Karpas-422 (cell line): ENCODE data around the gene BOC. TPM values are rescaled to one million over a fixed set of nuclear protein-coding genes. Genes with fewer than 3 reads are reported as not detected.

ENCODE experiments used
- DNase-seq: peaks from one replicate; pipeline ENCODE4 v3.0.0-alpha.2; 2015
- H2AFZ ChIP-seq: fragments of 200-600 bp; sonication (generic); 2 replicates; pipeline ENCODE4 v1.6.1; 2014; ENCODE audit warnings: antibody characterized with exemption, low read length, mixed read lengths
- H3K27ac ChIP-seq: fragments of 200-600 bp; sonication (generic); 2 replicates; pipeline ENCODE4 v1.5.1; 2014; ENCODE audit warnings: mild to moderate bottlenecking, low read length, moderate library complexity
- H3K27me3 ChIP-seq: fragments of 200-600 bp; sonication (generic); 2 replicates; pipeline ENCODE4 v1.6.1; 2014; ENCODE audit warnings: low read length, mixed read lengths
- H3K36me3 ChIP-seq: fragments of 200-600 bp; sonication (generic); 2 replicates; pipeline ENCODE4 v1.6.1; 2014; ENCODE audit warnings: low read length, mixed read lengths; ENCODE audit not compliant: insufficient read depth
- H3K4me1 ChIP-seq: fragments of 200-600 bp; sonication (generic); 2 replicates; pipeline ENCODE4 v1.6.1; 2014; ENCODE audit warnings: mild to moderate bottlenecking, low read length, mixed read lengths
- H3K4me2 ChIP-seq: fragments of 200-600 bp; sonication (generic); 2 replicates; pipeline ENCODE4 v1.6.1; 2014; ENCODE audit warnings: low read length, low read depth, mild to moderate bottlenecking; ENCODE audit not compliant: poor library complexity, severe bottlenecking
- H3K4me3 ChIP-seq: fragments of 200-600 bp; sonication (generic); 2 replicates; pipeline ENCODE4 v1.5.1; 2014; ENCODE audit warnings: mild to moderate bottlenecking, antibody characterized with exemption, low read length, mixed read lengths
- H3K79me2 ChIP-seq: fragments of 200-600 bp; sonication (generic); 2 replicates; pipeline ENCODE4 v1.6.1; 2014; ENCODE audit warnings: mild to moderate bottlenecking, low read length, mixed read lengths
- H3K9ac ChIP-seq: fragments of 200-600 bp; sonication (generic); 2 replicates; pipeline ENCODE4 v1.6.0; 2014; ENCODE audit warnings: low read length
- H3K9me2 ChIP-seq: fragments of 200-600 bp; sonication (generic), shearing (Covaris generic); replicated peaks from 2 replicates; pipeline ENCODE4 v1.6.0; 2014; ENCODE audit warnings: mild to moderate bottlenecking, low read length, moderate library complexity; ENCODE audit not compliant: insufficient read depth
- H3K9me3 ChIP-seq: fragments of 300-700, 200-600 bp; sonication (generic); 2 replicates; pipeline ENCODE4 v1.6.1; 2014; ENCODE audit warnings: low read length, mixed read lengths
- H4K20me1 ChIP-seq: fragments of 200-600 bp; sonication (generic); 2 replicates; pipeline ENCODE4 v1.6.1; 2014; ENCODE audit warnings: mild to moderate bottlenecking, antibody characterized with exemption, low read length, low read depth; ENCODE audit not compliant: insufficient read depth
- total RNA-seq: library from RNA; depleted of rRNA; stranded (reverse); fragments of >200 nt; shearing (Covaris generic); gene quantifications from 2 replicates; pipeline ENCODE4 v1.2.3, GENCODE V29; 2014; ENCODE audit warnings: low replicate concordance; rRNA removed

Gene BOC
- 0.04 and 0.47 TPM in 2 replicates for total RNA-seq

- H3K9ac ChIP-seq, result no peak within 1 kb of the TSS
Observed at GRCh38 chr3:113211330-113212149, at the start of gene BOC. BOC (plus strand) TSS chr3:113211557; CDS start chr3:113249803, 38,246 bp downstream.

GRCh38 chr3:113161661-113162060 lies 49.7 kb upstream of the BOC start:
- no peaks in the 10 kb centered on the region for H3K9me3 ChIP-seq
- no peaks in the 10 kb centered on the region for H3K79me2 ChIP-seq
- no peaks in the 10 kb centered on the region for H3K9me2 ChIP-seq
- H2AFZ ChIP-seq, result no peak overlapping the region
- DNase-seq, result no peak
- no peaks in the 10 kb centered on the region for H3K27me3 ChIP-seq
- no peak overlapping the region for H3K4me3 ChIP-seq
- no peak overlapping the region for H3K9ac ChIP-seq
- no peak overlapping the region for H3K27ac ChIP-seq
- H3K4me2 ChIP-seq, result no peak overlapping the region
- no peaks in the 10 kb centered on the region for H4K20me1 ChIP-seq
- no peaks in the 10 kb centered on the region for H3K4me1 ChIP-seq
- no peaks in the 10 kb centered on the region for H3K36me3 ChIP-seq

More at GRCh38 chr3:113211330-113212149, at the start of gene BOC:
- Histone ChIP-seq H3K27me3 (no peaks in the 10 kb centered on the region), H3K79me2 (no peaks in the 10 kb centered on the region), H3K9me2 (no peaks in the 10 kb centered on the region), H3K4me2 (no peak within 1 kb of the TSS), H3K4me3 (no peak within 1 kb of the TSS), H3K27ac (no peak within 1 kb of the TSS), H2AFZ (no peak within 1 kb of the TSS), H3K36me3 (no peaks in the 10 kb centered on the region), H4K20me1 (no peaks in the 10 kb centered on the region), H3K9me3 (no peaks in the 10 kb centered on the region), H3K4me1 (no peaks in the 10 kb centered on the region)
- DNase-seq, result no peak

- Histone ChIP-seq H3K9me2 (no peaks in the 10 kb centered on the region), H3K79me2 (no peaks in the 10 kb centered on the region), H3K27ac (no peak overlapping the region), H3K4me1 (no peaks in the 10 kb centered on the region), H2AFZ (no peak overlapping the region), H3K9ac (no peak overlapping the region), H3K36me3 (no peaks in the 10 kb centered on the region), H3K4me2 (no peak overlapping the region), H3K9me3 (no peaks in the 10 kb centered on the region), H3K27me3 (no peaks in the 10 kb centered on the region), H3K4me3 (no peak overlapping the region), H4K20me1 (no peaks in the 10 kb centered on the region)
- DNase-seq, result no peak
Observed at GRCh38 chr3:113163152-113163551, 48.2 kb upstream of the BOC start.

- no peaks in the 10 kb centered on the region for H3K4me1 ChIP-seq
- H3K79me2 ChIP-seq, result no peaks in the 10 kb centered on the region
- H3K27ac ChIP-seq, result no peak overlapping the region
- H3K4me2 ChIP-seq, result no peak overlapping the region
- H3K36me3 ChIP-seq, result no peaks in the 10 kb centered on the region
- no peaks in the 10 kb centered on the region for H3K27me3 ChIP-seq
- H4K20me1 ChIP-seq, result no peaks in the 10 kb centered on the region
- H3K9me2 ChIP-seq, result no peaks in the 10 kb centered on the region
- H3K9me3 ChIP-seq, result no peaks in the 10 kb centered on the region
- DNase-seq, result no peak
- no peak overlapping the region for H3K4me3 ChIP-seq
- H2AFZ ChIP-seq, result no peak overlapping the region
- no peak overlapping the region for H3K9ac ChIP-seq
Observed at GRCh38 chr3:113165841-113166240, 45.5 kb upstream of the BOC start.

GRCh38 chr3:113166357-113166718 lies 45.0 kb upstream of the BOC start:
- no peak overlapping the region for H3K9ac ChIP-seq
- H3K9me2 ChIP-seq, result no peaks in the 10 kb centered on the region
- H3K27me3 ChIP-seq, result no peaks in the 10 kb centered on the region
- no peaks in the 10 kb centered on the region for H3K36me3 ChIP-seq
- H3K4me3 ChIP-seq, result no peak overlapping the region
- no peaks in the 10 kb centered on the region for H3K9me3 ChIP-seq
- H3K27ac ChIP-seq, result no peak overlapping the region
- no peaks in the 10 kb centered on the region for H3K79me2 ChIP-seq
- no peaks in the 10 kb centered on the region for H3K4me1 ChIP-seq
- no peak overlapping the region for H3K4me2 ChIP-seq
- no peak for DNase-seq
- H2AFZ ChIP-seq, result no peak overlapping the region
- no peaks in the 10 kb centered on the region for H4K20me1 ChIP-seq

- no peaks in the 10 kb centered on the region for H3K79me2 ChIP-seq
- no peaks in the 10 kb centered on the region for H3K9me3 ChIP-seq
- H3K9me2 ChIP-seq, result no peaks in the 10 kb centered on the region
- no peaks in the 10 kb centered on the region for H3K4me1 ChIP-seq
- no peaks in the 10 kb centered on the region for H3K36me3 ChIP-seq
- H3K27me3 ChIP-seq, result no peaks in the 10 kb centered on the region
- H3K27ac ChIP-seq, result no peak overlapping the region
- no peak overlapping the region for H3K4me2 ChIP-seq
- no peak for DNase-seq
- H4K20me1 ChIP-seq, result no peaks in the 10 kb centered on the region
- no peak overlapping the region for H3K4me3 ChIP-seq
- no peak overlapping the region for H2AFZ ChIP-seq
- no peak overlapping the region for H3K9ac ChIP-seq
Observed at GRCh38 chr3:113166719-113167492, 44.5 kb upstream of the BOC start.

GRCh38 chr3:113167825-113168801 lies 43.2 kb upstream of the BOC start:
- Histone ChIP-seq H3K27me3 (no peaks in the 10 kb centered on the region), H3K9me2 (no peaks in the 10 kb centered on the region), H3K4me1 (no peaks in the 10 kb centered on the region), H3K4me3 (no peak overlapping the region), H3K79me2 (no peaks in the 10 kb centered on the region), H3K9me3 (no peaks in the 10 kb centered on the region), H3K9ac (no peak overlapping the region), H4K20me1 (no peaks in the 10 kb centered on the region), H2AFZ (no peak overlapping the region), H3K36me3 (no peaks in the 10 kb centered on the region), H3K4me2 (no peak overlapping the region), H3K27ac (no peak overlapping the region)
- no peak for DNase-seq
